GM21737 (cell line): ENCODE measurements around the gene NEURL3.
"Not testable (repeated sequence)": the region's sequence is repeated elsewhere in the genome, so short reads cannot be mapped to it uniquely, and the experiment has no call there.

Source experiments
- ATAC-seq: cut with Tn5 transposase; IDR thresholded peaks from one replicate; pipeline ENCODE4 v1.9.1; 2021; ENCODE audit warnings: mild to moderate bottlenecking, moderate library complexity; ENCODE audit not compliant: unreplicated experiment

Gene NEURL3

GRCh38 chr2:96505231-96505889, at the start of gene NEURL3:
Gene NEURL3 (minus strand): TSS chr2:96505357. CDS start chr2:96505286, 71 bp downstream.
- ATAC-seq = no peak

DNA sequence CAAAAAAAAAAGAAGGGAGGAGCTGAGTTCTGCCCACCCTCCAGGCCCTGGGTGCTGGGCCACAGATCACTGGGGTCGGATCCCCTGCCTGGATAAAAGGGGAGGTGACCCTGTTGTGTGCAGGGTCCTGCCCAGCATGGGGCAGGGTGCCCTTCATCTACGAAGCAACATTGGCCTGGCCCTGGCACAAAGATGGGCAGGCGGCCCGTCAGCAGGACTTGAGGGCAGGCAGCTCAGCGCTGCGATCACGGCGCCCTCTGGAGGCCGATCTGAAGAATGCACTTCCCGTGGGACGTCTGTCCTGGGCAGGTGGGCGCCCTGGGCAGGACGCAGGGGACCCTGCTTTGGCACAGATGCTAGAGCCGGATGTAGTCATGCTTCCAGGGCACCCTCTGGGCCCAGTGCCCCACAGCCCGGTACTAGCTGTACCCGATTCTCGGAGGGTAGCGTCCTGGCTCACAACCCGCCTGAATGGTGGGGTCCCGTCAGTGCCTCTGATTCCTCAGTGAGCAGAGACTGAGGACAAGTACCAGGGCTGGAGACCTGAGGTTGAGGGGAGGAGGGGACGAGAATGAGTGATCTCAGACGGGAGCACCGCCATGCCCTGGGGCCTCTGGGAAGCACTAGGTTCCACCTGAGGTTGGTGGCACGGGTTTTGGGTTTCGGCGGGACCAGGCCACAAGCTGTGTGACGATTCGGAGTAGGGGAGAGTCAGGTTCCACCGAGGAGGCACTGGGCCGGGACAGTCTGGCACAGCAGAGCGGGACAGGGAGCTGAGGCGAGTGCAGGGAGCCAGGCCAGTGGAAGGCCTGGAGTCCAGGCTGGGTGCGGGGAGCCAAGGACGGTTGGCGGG, 49.4 kb upstream of the NEURL3 start:
- no peak for ATAC-seq

GRCh38 chr2:96553957-96554292, 48.8 kb upstream of the NEURL3 start:
- not testable (repeated sequence) for ATAC-seq

GRCh38 chr2:96553176-96553956, 48.2 kb upstream of the NEURL3 start:
- no peak for ATAC-seq

GRCh38 chr2:96552315-96553175, 47.4 kb upstream of the NEURL3 start:
- ATAC-seq = no peak

- ATAC-seq = no peak
Measured at GRCh38 chr2:96551605-96552314, 46.6 kb upstream of the NEURL3 start.

DNA sequence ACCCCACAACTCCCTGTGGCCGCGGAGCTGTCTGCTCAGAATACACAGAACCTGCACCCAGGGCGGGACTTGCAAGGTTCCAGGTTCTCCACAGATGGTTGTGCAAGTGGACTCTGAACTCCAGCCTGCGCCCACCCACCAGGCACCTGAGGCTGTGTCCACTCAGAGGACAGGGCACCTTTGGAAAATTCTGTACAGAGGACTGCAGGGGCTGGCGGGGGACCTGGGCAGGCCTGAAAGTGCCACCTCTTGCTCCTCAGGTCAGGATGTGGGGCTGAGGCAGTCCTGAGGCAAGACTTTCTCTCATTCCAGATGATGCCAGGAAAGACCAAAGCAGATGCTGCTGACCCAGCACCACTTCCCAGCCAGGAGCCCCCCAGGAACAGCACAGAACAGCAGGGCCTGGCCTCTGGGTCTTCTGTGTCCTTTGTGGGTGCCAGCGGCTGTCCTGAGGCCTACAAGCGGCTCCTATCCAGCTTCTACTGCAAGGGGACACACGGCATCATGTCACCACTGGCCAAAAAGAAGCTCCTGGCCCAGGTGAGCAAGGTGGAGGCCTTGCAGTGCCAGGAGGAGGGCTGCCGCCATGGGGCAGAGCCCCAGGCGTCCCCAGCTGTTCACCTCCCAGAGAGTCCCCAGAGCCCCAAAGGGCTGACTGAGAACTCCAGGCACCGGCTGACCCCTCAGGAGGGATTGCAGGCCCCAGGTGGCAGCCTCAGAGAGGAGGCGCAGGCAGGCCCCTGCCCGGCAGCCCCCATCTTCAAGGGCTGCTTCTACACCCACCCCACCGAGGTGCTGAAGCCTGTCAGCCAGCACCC, 45.8 kb upstream of the NEURL3 start:
- ATAC-seq = no peak

GRCh38 chr2:96549967-96550786, 45.0 kb upstream of the NEURL3 start:
- ATAC-seq = no peak

GRCh38 chr2:96549466-96549785, 44.3 kb upstream of the NEURL3 start:
- no peak for ATAC-seq

GRCh38 chr2:96548558-96549465, 43.7 kb upstream of the NEURL3 start:
- ATAC-seq = no peak

DNA sequence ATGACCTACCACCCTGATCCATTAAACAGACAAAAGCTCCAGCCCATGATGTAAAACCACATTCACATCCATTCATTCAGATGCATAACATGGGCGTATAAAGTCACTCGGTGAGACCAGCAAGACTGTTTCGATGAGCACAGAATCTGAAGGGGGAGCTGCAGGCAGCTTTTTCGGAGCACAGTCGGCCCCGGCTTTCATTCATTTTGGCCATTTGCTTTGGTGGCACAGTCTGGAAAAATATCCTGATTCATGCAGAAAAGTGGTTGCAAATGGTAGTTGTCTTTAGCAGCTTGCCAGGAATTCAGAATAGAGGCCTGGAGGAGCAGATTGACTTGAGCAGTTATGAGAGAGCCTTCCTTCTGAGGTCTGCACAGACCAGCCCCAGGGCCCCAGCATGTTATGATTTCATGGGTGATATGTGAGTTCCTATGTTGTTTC, 42.6 kb upstream of the NEURL3 start:
- no peak for ATAC-seq

DNA sequence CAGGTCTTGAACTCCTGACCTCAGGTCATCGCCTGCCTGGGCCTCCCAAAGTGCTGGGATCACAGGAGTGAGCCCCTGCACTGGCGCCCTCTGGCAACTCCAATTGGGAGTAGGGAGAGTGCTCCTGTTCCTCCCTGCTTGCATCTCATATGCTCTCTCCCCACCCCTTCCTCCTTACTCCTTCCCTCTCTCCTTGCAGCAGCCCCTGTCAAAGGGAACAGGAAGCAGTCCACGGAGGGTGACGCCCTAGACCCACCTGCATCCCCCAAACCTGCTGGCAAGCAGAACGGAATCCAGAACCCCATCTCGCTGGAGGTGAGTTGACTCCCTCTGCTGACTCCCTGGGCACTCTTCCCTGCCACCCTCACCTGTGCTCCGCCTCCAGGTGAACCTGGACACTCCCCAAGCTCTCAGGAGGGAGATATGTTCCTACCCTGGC, 42.1 kb upstream of the NEURL3 start:
- no peak for ATAC-seq

- no peak for ATAC-seq
Measured at GRCh38 chr2:96546797-96547196, 41.6 kb upstream of the NEURL3 start.

GRCh38 chr2:96546321-96546720, 41.2 kb upstream of the NEURL3 start:
- no peak for ATAC-seq

GRCh38 chr2:96542357-96542977, 37.3 kb upstream of the NEURL3 start:
- no peak for ATAC-seq

GRCh38 chr2:96541398-96542152, 36.4 kb upstream of the NEURL3 start:
- ATAC-seq = no peak
